ENCODE measurements around the gene ZIC5. TPM values are rescaled to one million over a fixed set of nuclear protein-coding genes. Genes with fewer than 3 reads are reported as not detected.
A peak's percentile ranks its signal among the peaks of the same experiment; 100 is the strongest.

Gene ZIC5
- total RNA-seq, 8 experiments from 2014 or later, result 0.18 to 1.9 (median 0.33) TPM; not detected in 1

GRCh38 chr13:99923877-99924582, 47.5 kb downstream of the ZIC5 start:
- 16 to 100% (median 85%) methylated on average over 2 to 6 of the region's 6 CpGs for WGBS, 10 experiments
- in situ Hi-C loops (cut with MboI; ENCODE audit: low pct_unique_long_range_greater_than_20kb in 2 of 9, low sequenced_read_pairs in 9 of 9, unreplicated experiment in 9 of 9), result loop anchor here in 3 of 9 experiments (25.0 kb wide), 3 partner anchors 262 to 588 kb away; no protein-coding TSS in a partner anchor
- H3K4me1 ChIP-seq (replicated peaks in 1 of 2), result peaks cover 0 to 3% of the 10 kb centered on the region in 2 donors
- H3K27ac ChIP-seq, result no peak overlapping the region
- no peak for ATAC-seq (replicated peaks in 6 of 8)
- no peak overlapping the region for H3K4me3 ChIP-seq

GRCh38 chr13:99922631-99923404, 48.7 kb downstream of the ZIC5 start:
- in situ Hi-C loops (cut with MboI; ENCODE audit: low pct_unique_long_range_greater_than_20kb in 2 of 9, low sequenced_read_pairs in 9 of 9, unreplicated experiment in 9 of 9), result loop anchor here in 3 of 9 experiments (25.0 kb wide), 3 partner anchors 261 to 589 kb away; no protein-coding TSS in a partner anchor
- Histone ChIP-seq H3K4me3 (no peak overlapping the region), H3K27ac (no peak overlapping the region), H3K4me1 (replicated peaks in 1 of 2) (peaks cover 0 to 3% of the 10 kb centered on the region in 2 donors)
- WGBS, 10 experiments, result 8 to 100% (median 80%) methylated on average over 1 to 15 of the region's 20 CpGs; no CpG with 5 or more reads in 1 of the 10 experiments
- ATAC-seq (replicated peaks in 6 of 8), result no peak

- H3K4me1 ChIP-seq (replicated peaks in 1 of 2), result no peaks in the 10 kb centered on the region
- peak in 1 of 8 experiments; percentile 69 for ATAC-seq (replicated peaks in 6 of 8)
- in situ Hi-C loops (cut with MboI; ENCODE audit: low pct_unique_long_range_greater_than_20kb in 2 of 9, low sequenced_read_pairs in 9 of 9, unreplicated experiment in 9 of 9), result loop anchor here in 3 of 9 experiments (10.0 to 25.0 kb wide), 5 partner anchors 257 to 596 kb away; no protein-coding TSS in a partner anchor
- H3K4me3 ChIP-seq, result no peak overlapping the region
- WGBS, 10 experiments, result 17 to 100% (median 79%) methylated on average over 1 to 2 of the region's 2 CpGs; no CpG with 5 or more reads in 3 of the 10 experiments
- no peak overlapping the region for H3K27ac ChIP-seq
Observed at GRCh38 chr13:99919132-99919531, 52.4 kb downstream of the ZIC5 start.

- in situ Hi-C loops (cut with MboI; ENCODE audit: low pct_unique_long_range_greater_than_20kb in 2 of 9, low sequenced_read_pairs in 9 of 9, unreplicated experiment in 9 of 9), result loop anchor here in 3 of 9 experiments (10.0 to 25.0 kb wide), 5 partner anchors 254 to 598 kb away; no protein-coding TSS in a partner anchor
- peak in 4 of 8 experiments; percentile 33 to 95 (median 90) for ATAC-seq (replicated peaks in 6 of 8)
Observed at GRCh38 chr13:99916366-99917103, 55.0 kb downstream of the ZIC5 start.

GRCh38 chr13:99913167-99913566, 58.4 kb downstream of the ZIC5 start:
- Histone ChIP-seq H3K27ac (no peak overlapping the region), H3K4me3 (no peak overlapping the region), H3K4me1 (replicated peaks in 1 of 2) (peaks cover 2 to 10% of the 10 kb centered on the region in 2 donors)
- in situ Hi-C loops (cut with MboI; ENCODE audit: low pct_unique_long_range_greater_than_20kb in 2 of 9, low sequenced_read_pairs in 9 of 9, unreplicated experiment in 9 of 9), result loop anchor here in 3 of 9 experiments (10.0 to 25.0 kb wide), 5 partner anchors 251 to 602 kb away; no protein-coding TSS in a partner anchor
- 25 to 90% (median 78%) methylated on average over 2 to 7 of the region's 7 CpGs; no CpG with 5 or more reads in 3 of the 10 experiments for WGBS, 10 experiments
- ATAC-seq (replicated peaks in 6 of 8), result peak in 1 of 8 experiments; percentile 21

More at GRCh38 chr13:99916366-99917103, 55.0 kb downstream of the ZIC5 start:
- H3K4me1 ChIP-seq (replicated peaks in 1 of 2), result peaks cover 0 to 7% of the 10 kb centered on the region in 2 donors
- no peak overlapping the region for H3K27ac ChIP-seq
- 0 to 83% (median 50%) methylated on average over 2 to 10 of the region's 10 CpGs; no CpG with 5 or more reads in 3 of the 10 experiments for WGBS, 10 experiments
- H3K4me3 ChIP-seq, result no peak overlapping the region

Other genes with a start within 250 kb of the ZIC5 start
- gene ZIC2, start 10.0 kb upstream of the ZIC5 start, total RNA-seq, result 10 to 100 TPM in 1 of 8 experiments, 1 to 10 TPM in 4, under 1 TPM in 2, not detected in 1; 0.14 to 48.8 (median 1.3) TPM
- 10 to 100 TPM; 19.1 to 98.3 (median 50.9) TPM for gene PCCA, start 117.3 kb upstream of the ZIC5 start, total RNA-seq